Osteoblast (primary cell): ENCODE measurements around the gene RPL15. TPM values are rescaled to one million over a fixed set of nuclear protein-coding genes. Genes with fewer than 3 reads are reported as not detected.

Experiments used
- DNase-seq: peaks from one replicate; pipeline ENCODE4 v3.0.0; 2011; ENCODE audit warnings: low spot score, mixed read lengths; ENCODE audit not compliant: insufficient read length; ENCODE audit errors: missing footprints
- H2AFZ ChIP-seq: 2 replicates; pipeline ENCODE4 v1.6.0; 2011; ENCODE audit warnings: mild to moderate bottlenecking, low read length
- H3K27ac ChIP-seq: 2 replicates; pipeline ENCODE4 v1.5.1; 2011; ENCODE audit warnings: mild to moderate bottlenecking, low read depth, low read length, moderate library complexity
- H3K27me3 ChIP-seq: 2 replicates; pipeline ENCODE4 v1.6.0; 2012; ENCODE audit warnings: mild to moderate bottlenecking, control low read depth, inconsistent platforms, low read length, moderate library complexity; ENCODE audit not compliant: insufficient read depth
- H3K36me3 ChIP-seq: 2 replicates; pipeline ENCODE4 v1.5.1; 2011; ENCODE audit warnings: mild to moderate bottlenecking, low read length, control low read depth, moderate library complexity; ENCODE audit not compliant: insufficient read depth
- H3K4me1 ChIP-seq: 2 replicates; pipeline ENCODE4 v1.5.1; 2011; ENCODE audit warnings: mild to moderate bottlenecking, low read length, control low read depth, moderate library complexity; ENCODE audit not compliant: insufficient read depth
- H3K4me2 ChIP-seq: 2 replicates; pipeline ENCODE4 v1.6.0; 2011; ENCODE audit warnings: mild to moderate bottlenecking, low read length; ENCODE audit not compliant: insufficient read depth
- H3K4me3 ChIP-seq: fragments of 200-600 bp; sonication (generic); 3 replicates; pipeline ENCODE4 v1.5.1; 2012; ENCODE audit warnings: mild to moderate bottlenecking, low read length, inconsistent platforms; ENCODE audit not compliant: insufficient read depth
- H3K79me2 ChIP-seq: 2 replicates; pipeline ENCODE4 v1.6.0; 2012; ENCODE audit warnings: mild to moderate bottlenecking, low read length, control low read depth, inconsistent platforms; ENCODE audit not compliant: insufficient read depth
- H3K9me3 ChIP-seq: 2 replicates; pipeline ENCODE4 v1.5.1; 2011; ENCODE audit warnings: low read depth, low read length, control low read depth
- H4K20me1 ChIP-seq: 2 replicates; pipeline ENCODE4 v1.6.0; 2012; ENCODE audit warnings: mild to moderate bottlenecking, low read length, control low read depth; ENCODE audit not compliant: insufficient read depth
- total RNA-seq: library from RNA; depleted of rRNA; stranded (reverse); fragments of >200 nt; gene quantifications from 2 replicates; pipeline ENCODE4 v1.2.3, GENCODE V29; 2012
- TF ChIP-seq, protein P1 (sequence below): IDR thresholded peaks from 2 replicates; pipeline ENCODE4 v1.5.1; 2011; ENCODE audit warnings: mild to moderate bottlenecking, low read depth, low read length, moderate library complexity; ENCODE audit errors: extremely low read depth

Gene RPL15
- total RNA-seq, 1 donor, result 1,871 TPM

DNA sequence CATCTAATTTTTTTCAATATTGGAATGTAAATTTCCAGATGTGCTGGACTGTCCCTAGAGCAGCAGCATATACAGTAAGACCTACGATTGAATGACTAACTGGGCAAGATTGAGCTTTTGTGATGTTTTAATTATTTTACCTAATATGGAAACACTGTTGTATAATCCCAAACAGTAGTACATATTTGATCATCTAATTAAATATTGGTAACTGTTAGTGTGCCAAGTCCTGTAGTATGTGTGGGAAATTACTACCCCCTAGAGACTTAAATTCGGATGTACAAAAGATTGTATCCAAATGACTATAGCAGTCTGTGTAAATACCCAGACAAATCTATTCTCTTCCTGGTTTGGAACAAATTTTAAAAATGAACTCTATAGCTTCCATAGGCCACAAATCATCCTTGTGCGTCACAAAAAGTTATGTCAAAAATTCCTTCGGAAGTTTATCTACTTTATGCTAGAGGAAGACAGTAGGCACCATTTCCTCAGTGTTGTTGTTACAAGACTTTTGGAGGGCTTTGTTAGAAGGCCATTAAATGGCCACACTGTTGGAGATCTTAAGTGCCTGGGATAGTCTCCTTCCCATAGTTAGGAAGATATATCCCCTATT, 41.7 kb upstream of the RPL15 start:
- Histone ChIP-seq H3K4me2 (peak overlapping the region; percentile 52), H3K79me2 (peaks cover 33% of the 10 kb centered on the region), H3K4me3 (no peak overlapping the region), H4K20me1 (peaks cover 24% of the 10 kb centered on the region), H3K36me3 (no peaks in the 10 kb centered on the region), H3K9me3 (no peaks in the 10 kb centered on the region), H2AFZ (no peak overlapping the region), H3K27me3 (no peaks in the 10 kb centered on the region), H3K27ac (peak overlapping the region; percentile 72), H3K4me1 (peaks cover 40% of the 10 kb centered on the region)
- DNase-seq, result no peak
- TF ChIP-seq, protein P1, sequence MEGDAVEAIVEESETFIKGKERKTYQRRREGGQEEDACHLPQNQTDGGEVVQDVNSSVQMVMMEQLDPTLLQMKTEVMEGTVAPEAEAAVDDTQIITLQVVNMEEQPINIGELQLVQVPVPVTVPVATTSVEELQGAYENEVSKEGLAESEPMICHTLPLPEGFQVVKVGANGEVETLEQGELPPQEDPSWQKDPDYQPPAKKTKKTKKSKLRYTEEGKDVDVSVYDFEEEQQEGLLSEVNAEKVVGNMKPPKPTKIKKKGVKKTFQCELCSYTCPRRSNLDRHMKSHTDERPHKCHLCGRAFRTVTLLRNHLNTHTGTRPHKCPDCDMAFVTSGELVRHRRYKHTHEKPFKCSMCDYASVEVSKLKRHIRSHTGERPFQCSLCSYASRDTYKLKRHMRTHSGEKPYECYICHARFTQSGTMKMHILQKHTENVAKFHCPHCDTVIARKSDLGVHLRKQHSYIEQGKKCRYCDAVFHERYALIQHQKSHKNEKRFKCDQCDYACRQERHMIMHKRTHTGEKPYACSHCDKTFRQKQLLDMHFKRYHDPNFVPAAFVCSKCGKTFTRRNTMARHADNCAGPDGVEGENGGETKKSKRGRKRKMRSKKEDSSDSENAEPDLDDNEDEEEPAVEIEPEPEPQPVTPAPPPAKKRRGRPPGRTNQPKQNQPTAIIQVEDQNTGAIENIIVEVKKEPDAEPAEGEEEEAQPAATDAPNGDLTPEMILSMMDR, result no peak

DNA sequence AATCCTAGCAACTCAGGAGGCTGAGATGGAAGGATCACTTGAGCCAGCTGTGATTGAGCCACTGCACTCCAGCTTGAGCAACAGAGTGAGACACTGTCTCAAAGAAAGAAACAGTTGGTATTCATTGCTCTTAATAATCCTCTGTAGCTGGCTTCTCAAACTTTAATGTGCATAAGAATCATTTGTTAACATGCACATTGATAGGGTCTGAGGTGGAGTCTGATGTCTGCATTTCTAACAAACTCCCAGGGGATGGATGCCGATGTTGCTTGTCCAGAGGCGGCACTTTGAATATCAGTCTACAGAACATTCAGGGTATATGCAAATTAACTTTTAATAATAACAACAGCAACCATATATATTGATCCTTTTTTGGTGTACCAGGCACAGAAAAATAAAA, 40.0 kb upstream of the RPL15 start:
- Histone ChIP-seq H3K4me1 (peaks cover 40% of the 10 kb centered on the region), H3K27me3 (no peaks in the 10 kb centered on the region), H2AFZ (no peak overlapping the region), H3K79me2 (peaks cover 32% of the 10 kb centered on the region), H3K27ac (peak overlapping the region; percentile 56), H4K20me1 (peaks cover 27% of the 10 kb centered on the region), H3K4me3 (no peak overlapping the region), H3K4me2 (peak overlapping the region; percentile 73), H3K36me3 (no peaks in the 10 kb centered on the region), H3K9me3 (no peaks in the 10 kb centered on the region)
- TF ChIP-seq, protein P1, result no peak
- no peak for DNase-seq

DNA sequence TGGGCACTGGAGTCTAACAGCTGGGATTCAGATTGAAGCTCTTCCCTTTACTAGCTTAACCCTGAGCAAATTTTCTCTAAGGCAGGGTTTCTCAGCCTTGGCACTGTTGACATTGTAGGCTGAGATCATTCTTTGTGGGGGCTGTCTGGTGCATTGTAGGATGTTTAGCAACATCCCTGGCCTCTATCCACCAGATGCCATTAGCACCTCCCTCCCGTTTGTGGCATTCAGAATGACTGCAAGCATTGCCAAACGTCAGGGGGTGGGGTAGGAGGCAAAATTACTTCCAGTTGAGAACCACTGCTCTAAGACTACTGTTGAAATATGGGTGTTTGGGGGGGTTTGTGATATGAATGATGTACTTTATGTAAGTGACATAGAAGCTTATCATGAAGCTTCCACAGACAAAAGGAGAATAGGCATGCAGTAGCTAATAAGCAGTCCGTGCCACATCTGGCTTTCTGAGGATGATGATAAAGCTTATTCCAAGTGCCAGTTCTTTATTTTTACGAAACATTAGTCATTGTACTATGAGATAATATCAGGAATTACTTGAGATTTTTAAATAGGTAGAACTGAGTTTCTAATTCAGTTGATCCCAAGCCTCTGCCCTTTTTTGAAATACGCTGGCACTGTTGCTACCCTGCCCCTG, 39.5 kb upstream of the RPL15 start:
- Histone ChIP-seq H3K4me2 (peak overlapping the region; percentile 73), H2AFZ (no peak overlapping the region), H3K4me1 (peaks cover 40% of the 10 kb centered on the region)

DNA sequence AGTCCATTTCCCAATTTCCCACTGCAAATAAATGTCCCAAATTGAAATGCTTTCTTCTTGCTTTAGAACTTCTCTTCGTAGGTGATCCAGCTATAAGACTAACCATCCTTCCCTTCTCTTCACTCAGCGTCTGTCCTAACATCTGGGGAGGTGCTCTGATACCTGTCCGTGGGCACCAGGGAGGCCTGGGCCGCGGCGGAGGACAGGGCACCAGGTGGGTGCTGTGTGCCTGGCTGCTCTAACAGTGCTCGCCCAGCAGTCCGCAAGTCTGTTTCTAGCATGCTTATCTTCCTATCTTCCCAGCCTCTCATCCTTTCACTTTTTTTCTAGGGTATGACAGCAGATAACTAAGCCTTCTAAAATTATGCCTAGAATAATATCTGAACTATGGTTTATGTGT, 37.4 kb upstream of the RPL15 start:
- Histone ChIP-seq H3K27ac (no peak overlapping the region), H3K36me3 (no peaks in the 10 kb centered on the region), H3K4me1 (peaks cover 31% of the 10 kb centered on the region), H3K9me3 (no peaks in the 10 kb centered on the region), H2AFZ (no peak overlapping the region), H3K79me2 (peaks cover 31% of the 10 kb centered on the region), H3K27me3 (no peaks in the 10 kb centered on the region), H4K20me1 (peaks cover 27% of the 10 kb centered on the region), H3K4me3 (no peak overlapping the region), H3K4me2 (no peak overlapping the region)
- DNase-seq, result no peak
- TF ChIP-seq, protein P1, result no peak

More for the DNA sequence above, 39.5 kb upstream of the RPL15 start:
- Histone ChIP-seq H3K36me3 (no peaks in the 10 kb centered on the region), H3K27ac (peak overlapping the region; percentile 56), H4K20me1 (peaks cover 27% of the 10 kb centered on the region), H3K79me2 (peaks cover 32% of the 10 kb centered on the region), H3K9me3 (no peaks in the 10 kb centered on the region), H3K4me3 (peak overlapping the region; percentile 12), H3K27me3 (no peaks in the 10 kb centered on the region)
- TF ChIP-seq, protein P1, result no peak
- peak; percentile 90 for DNase-seq
